ENCODE results near the gene CNIH4. TPM values are rescaled to one million over a fixed set of nuclear protein-coding genes. Genes with fewer than 3 reads are reported as not detected.

CNIH4 gene
- total and polyA plus RNA-seq, 12 donors: 10.0 to 73.0 (median 42.4) TPM

GRCh38 chr1:224387302-224387912 is 30.7 kb downstream of the CNIH4 start:
- Histone ChIP-seq H3K27ac (no peak overlapping the region), H3K36me3 (replicated peaks in 1 of 2) (peaks cover 0 to 58% of the 10 kb centered on the region in 2 donors), H3K4me3 (no peak overlapping the region), H3K27me3 (no peaks in the 10 kb centered on the region), H3K9me3 (replicated peaks in 1 of 3) (no peaks in the 10 kb centered on the region), H3K4me1 (replicated peaks in 1 of 2) (peaks cover 0 to 11% of the 10 kb centered on the region in 2 donors)
- no peak for DNase-seq
- intact Hi-C loops (cut with DNase I): no loop called here
- WGBS, 4 donors: 65 to 79% (median 68%) methylated on average over 6 of the region's 6 CpGs
- TF ChIP-seq POLR2A (IDR thresholded peaks at IDR 0.05) (no peak), CTCF (IDR thresholded peaks at IDR 0.05) (no peak)

GRCh38 chr1:224387943-224388342 is 31.3 kb downstream of the CNIH4 start:
- H3K27ac ChIP-seq: no peak overlapping the region
- H3K4me3 ChIP-seq: no peak overlapping the region
- peaks cover 0 to 64% of the 10 kb centered on the region in 2 donors for H3K36me3 ChIP-seq (replicated peaks in 1 of 2)
- peaks cover 0 to 11% of the 10 kb centered on the region in 2 donors for H3K4me1 ChIP-seq (replicated peaks in 1 of 2)
- intact Hi-C loops (cut with DNase I): no loop called here
- no peaks in the 10 kb centered on the region for H3K9me3 ChIP-seq (replicated peaks in 1 of 3)
- TF ChIP-seq CTCF (IDR thresholded peaks at IDR 0.05): no peak
- no peak for TF ChIP-seq POLR2A (IDR thresholded peaks at IDR 0.05)
- no peaks in the 10 kb centered on the region for H3K27me3 ChIP-seq
- DNase-seq: no peak
- 76 to 89% (median 85%) methylated on average over 2 of the region's 2 CpGs for WGBS, 4 donors

GRCh38 chr1:224390517-224390916 is 33.8 kb downstream of the CNIH4 start:
- Histone ChIP-seq H3K9me3 (replicated peaks in 1 of 3) (no peaks in the 10 kb centered on the region), H3K36me3 (replicated peaks in 1 of 2) (peaks cover 0 to 89% of the 10 kb centered on the region in 2 donors), H3K27me3 (no peaks in the 10 kb centered on the region), H3K4me1 (replicated peaks in 1 of 2) (peaks cover 0 to 11% of the 10 kb centered on the region in 2 donors), H3K4me3 (no peak overlapping the region), H3K27ac (no peak overlapping the region)
- WGBS, 4 donors: 85 to 90% (median 87%) methylated on average over 5 of the region's 5 CpGs
- intact Hi-C loops (cut with DNase I): loop anchor here in 1 of 2 donors (10.0 kb wide), 1 partner anchor 86 kb away; no protein-coding TSS in a partner anchor
- TF ChIP-seq CTCF (IDR thresholded peaks at IDR 0.05): no peak
- no peak for TF ChIP-seq POLR2A (IDR thresholded peaks at IDR 0.05)
- no peak for DNase-seq

GRCh38 chr1:224392411-224393249 is 36.0 kb downstream of the CNIH4 start:
- H3K4me1 ChIP-seq (replicated peaks in 1 of 2): peaks cover 0 to 7% of the 10 kb centered on the region in 2 donors
- H3K9me3 ChIP-seq (replicated peaks in 1 of 3): no peaks in the 10 kb centered on the region
- no peak for DNase-seq
- no peak overlapping the region for H3K27ac ChIP-seq
- 72 to 94% (median 88%) methylated on average over 4 of the region's 4 CpGs for WGBS, 4 donors
- no peak overlapping the region for H3K4me3 ChIP-seq
- no peak for TF ChIP-seq POLR2A (IDR thresholded peaks at IDR 0.05)
- no peak for TF ChIP-seq CTCF (IDR thresholded peaks at IDR 0.05)
- H3K27me3 ChIP-seq: no peaks in the 10 kb centered on the region
- peaks cover 0 to 92% of the 10 kb centered on the region in 2 donors for H3K36me3 ChIP-seq (replicated peaks in 1 of 2)
- intact Hi-C loops (cut with DNase I): loop anchor here in 1 of 2 donors (10.0 kb wide), 1 partner anchor 88 kb away; no protein-coding TSS in a partner anchor
